HG03460 (cell line): Measurements from ENCODE around the gene HDAC10.

Source experiments
- ATAC-seq: cut with Tn5 transposase; IDR thresholded peaks from one replicate; pipeline ENCODE4 v1.9.1; 2021; ENCODE audit not compliant: unreplicated experiment

HDAC10 gene

GRCh38 chr22:50243685-50244419 lies 7.2 kb downstream of the HDAC10 start:
- no peak for ATAC-seq

GRCh38 chr22:50242406-50242949 lies 8.6 kb downstream of the HDAC10 start:
- ATAC-seq = no peak

- ATAC-seq = no peak
Observed at GRCh38 chr22:50238755-50239154, 12.3 kb downstream of the HDAC10 start.

- no peak for ATAC-seq
Observed at GRCh38 chr22:50236731-50237409, 14.2 kb downstream of the HDAC10 start.

- no peak for ATAC-seq
Observed at GRCh38 chr22:50233223-50233622, 17.8 kb downstream of the HDAC10 start.

DNA sequence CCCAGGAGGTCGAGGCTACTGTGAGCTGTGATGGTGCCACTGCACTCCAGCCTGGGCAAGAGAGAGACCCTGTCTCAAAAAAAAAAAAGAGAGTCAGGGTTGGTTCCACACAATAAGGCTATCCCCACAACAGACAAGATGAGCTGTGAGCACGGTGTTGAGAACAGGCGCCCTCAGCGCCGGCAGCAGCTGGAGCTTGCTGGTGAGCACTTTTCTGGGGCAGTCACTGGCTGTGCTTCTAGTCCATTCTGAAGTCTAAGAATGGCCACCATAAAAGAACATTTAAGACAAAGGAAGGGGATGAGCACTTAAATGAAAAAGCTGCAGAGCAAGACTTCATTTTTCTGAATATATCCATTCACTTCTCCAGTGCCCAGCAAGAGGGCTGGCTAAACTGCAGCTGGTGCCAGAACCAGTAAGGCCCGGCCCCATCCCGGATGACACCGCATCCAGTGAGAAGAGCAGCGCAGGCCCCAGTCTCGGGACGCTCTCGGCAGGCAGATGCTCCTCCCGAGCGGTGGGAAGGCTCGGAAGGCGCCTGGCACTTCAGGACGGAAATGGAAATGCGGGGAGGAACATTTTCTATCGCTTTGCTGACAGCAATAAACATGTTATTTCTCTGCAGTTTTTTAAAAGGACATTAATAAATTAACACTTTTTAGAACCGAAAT lies 18.4 kb downstream of the HDAC10 start:
- ATAC-seq = no peak

DNA sequence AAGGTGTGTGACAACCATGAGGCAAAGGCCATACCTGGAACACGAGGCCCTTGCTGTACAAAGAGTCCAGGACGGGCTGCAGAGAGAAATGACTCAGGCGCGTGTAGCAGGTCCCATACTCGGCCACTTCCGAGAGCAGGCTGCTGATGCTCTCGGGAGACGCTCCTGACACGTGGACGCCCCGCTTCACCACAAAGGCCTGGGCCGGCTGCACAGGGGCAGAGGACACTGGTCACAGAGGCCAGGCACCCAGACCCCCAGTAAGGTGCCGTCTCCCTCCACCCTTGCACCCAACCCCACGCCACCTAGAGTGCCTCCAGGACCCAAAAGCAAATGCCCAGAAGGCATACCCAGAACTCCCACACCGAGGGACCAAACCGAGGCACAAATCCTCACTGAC lies 21.7 kb downstream of the HDAC10 start:
- no peak for ATAC-seq

DNA sequence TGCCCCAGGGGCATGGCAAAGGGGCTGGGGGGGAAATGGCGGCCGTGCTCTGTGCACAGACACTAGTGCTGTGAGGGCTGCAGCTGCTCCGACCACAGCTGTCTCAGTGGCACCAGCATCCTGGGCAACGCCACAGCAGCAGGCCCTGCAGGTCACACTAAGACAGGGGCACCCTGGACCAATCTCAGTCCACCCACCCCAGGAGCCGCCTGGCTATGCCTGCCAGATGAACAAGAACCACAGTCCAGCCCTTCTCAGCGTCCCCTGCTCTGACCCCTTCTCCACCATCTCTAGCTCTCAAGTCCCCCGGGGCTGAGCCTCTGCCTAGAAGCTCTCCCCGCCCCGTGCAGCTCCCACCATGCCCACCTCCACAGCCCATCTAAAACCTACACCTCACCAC lies 22.7 kb downstream of the HDAC10 start:
- ATAC-seq = no peak

DNA sequence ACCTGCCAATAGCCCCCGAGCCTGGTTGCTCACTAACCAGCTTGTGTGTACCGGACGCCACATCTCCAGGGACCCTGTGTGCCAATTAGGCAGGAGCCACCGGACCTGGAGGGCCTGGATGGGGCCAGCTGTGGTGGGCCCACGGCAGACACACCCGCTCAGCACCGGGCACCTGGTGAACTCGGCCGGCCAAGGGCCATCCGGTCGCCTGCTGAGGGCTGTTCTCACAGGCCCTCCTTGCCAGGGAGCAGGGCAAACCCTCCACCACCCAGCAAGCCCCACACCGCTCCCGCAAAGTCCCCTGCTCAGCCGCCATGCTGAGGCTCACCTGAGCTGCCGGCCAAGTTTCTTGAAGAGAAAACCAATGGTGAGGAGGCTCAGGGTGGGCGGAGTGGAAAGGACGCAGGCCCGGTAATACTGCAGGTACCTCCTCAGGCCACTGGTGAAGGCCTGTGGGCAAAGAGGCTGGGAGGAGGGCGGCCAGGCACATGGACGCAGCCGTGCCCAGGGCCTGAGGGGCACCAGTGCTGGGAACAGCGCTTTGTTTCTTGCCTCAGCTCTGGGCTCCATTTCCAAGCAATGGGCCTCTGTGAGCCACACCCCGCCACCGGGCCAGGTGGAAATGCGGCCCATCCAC lies 23.4 kb downstream of the HDAC10 start:
- ATAC-seq = no peak

- no peak for ATAC-seq
Observed at GRCh38 chr22:50226875-50227165, 24.2 kb downstream of the HDAC10 start.

DNA sequence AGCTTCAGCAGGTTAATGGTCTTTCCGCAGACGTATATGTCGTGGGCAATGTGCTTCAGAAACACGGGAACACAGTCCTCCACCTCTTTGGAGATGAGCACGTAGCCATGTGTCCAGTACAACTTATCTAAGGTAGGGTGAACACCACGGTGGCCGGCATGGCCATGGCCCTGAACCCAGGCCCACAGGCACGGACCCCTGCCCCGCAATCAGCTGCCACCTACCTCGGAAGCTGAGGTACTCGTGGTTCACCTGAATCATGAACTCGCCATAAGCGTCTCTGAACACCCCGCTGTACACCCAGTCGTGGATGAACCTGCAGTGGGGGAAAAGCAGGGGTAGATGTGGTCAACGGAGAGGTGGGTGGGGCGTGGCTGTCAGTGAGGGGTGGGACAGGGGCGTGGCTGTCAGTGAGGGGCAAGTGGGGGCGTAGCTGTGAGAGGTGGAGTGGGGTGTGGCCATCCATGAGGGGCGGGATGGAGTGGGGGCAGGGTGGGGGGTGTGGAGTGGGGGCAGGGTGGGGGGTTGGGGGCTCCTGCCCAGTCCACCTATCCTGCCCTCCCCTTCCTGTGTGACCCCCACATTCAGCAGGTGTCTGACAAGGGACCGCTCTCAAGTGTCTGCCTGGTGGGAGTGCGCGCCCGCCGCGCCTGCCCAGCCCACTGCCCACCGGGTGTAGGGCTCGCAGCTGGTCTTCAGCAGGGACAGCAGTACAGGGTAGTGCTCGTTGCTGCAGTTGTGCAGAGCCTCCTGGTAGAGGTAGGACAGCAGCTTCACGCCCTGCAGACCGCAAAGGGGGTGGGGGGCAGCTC lies 24.8 kb downstream of the HDAC10 start:
- ATAC-seq = no peak

- no peak for ATAC-seq
Observed at GRCh38 chr22:50225200-50225969, 25.7 kb downstream of the HDAC10 start.

DNA sequence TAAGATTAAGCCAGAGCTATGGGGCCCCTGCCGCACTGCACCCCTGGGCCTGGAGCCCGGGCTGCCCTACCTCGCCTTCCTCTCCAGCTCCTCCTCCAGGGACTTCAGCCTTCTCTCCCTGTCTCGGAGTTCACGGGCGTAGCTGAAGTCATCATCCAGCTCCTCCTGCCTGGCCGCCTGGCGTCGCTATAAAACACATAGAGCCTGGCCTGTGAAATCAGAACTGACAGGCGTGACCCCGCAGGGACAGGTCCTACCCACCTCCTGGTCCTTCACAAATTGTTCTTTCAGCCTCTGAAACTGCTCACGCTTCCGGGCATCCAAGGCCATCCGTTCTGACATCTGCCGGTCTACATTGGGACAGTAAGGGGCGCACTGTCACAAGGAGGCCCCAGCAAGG lies 27.0 kb downstream of the HDAC10 start:
- ATAC-seq = no peak

DNA sequence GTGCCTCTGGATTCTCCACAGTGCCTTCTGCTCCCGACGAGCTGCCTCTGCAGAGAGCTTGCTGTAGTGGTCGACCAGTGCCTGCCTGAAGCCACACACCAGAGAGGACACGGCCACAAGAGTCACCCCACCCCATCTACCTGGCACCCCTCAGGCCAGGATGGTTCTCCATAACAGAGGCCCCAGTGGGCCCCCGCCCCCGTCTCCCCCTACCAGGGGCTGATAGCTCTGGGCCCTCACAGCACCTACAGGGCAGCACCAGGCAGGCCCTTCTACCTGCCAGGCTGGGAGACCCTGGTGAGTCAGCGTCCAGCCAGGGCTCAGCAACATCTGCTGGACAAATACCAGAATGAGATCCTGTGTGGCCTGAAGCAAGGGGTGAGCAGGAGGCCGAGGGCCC lies 28.6 kb downstream of the HDAC10 start:
- no peak for ATAC-seq

- ATAC-seq = no peak
Observed at GRCh38 chr22:50221410-50222300, 29.4 kb downstream of the HDAC10 start.

GRCh38 chr22:50220603-50221409 lies 30.3 kb downstream of the HDAC10 start:
- ATAC-seq = no peak

DNA sequence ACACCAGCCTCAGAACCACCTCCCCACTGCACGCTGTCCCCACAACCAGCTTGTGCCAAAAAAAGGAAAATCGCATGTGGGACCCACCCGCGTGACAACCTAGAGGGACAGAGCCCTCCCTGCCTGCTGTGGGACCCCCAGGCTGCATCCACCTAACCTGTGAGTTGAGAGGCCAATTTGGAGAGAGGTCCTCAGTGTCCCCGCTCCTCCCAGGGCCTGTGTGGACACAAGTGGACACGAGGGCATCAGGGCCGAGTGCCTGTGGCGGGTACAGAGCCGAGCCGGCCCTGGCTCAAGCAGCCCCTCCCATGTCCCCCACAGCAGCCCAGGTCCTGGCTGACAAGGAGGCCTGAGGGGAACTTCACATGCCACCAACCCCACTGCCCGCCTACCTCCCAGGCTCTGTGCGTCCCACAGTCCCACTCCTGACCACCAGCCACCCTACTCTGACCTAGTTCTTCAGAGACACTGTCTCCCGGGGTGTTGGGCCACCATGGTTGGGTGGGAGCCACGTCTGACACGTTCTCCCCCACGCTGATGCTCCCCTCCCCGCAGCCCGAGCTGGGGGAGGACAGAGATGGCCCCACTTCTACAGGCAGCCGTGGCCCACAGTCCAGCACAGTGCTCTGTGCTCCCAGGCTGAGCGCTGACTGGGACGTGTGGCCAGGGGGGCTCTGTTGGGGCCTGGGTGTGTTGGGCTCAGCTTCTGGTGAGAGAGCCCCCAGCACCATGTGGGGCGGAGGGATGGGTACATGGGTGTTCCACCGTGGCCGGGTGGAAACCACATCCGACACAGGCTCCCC lies 31.1 kb downstream of the HDAC10 start:
- no peak for ATAC-seq
